GM18870 (cell line): ENCODE results near the gene EGFL8.
"Not testable (repeated sequence)": the region's sequence is repeated elsewhere in the genome, so short reads cannot be mapped to it uniquely, and the experiment has no call there.

Experiments
- ATAC-seq: cut with Tn5 transposase; IDR thresholded peaks from one replicate; pipeline ENCODE4 v1.9.1; 2021; ENCODE audit warnings: moderate library complexity; ENCODE audit not compliant: unreplicated experiment

EGFL8 gene

DNA sequence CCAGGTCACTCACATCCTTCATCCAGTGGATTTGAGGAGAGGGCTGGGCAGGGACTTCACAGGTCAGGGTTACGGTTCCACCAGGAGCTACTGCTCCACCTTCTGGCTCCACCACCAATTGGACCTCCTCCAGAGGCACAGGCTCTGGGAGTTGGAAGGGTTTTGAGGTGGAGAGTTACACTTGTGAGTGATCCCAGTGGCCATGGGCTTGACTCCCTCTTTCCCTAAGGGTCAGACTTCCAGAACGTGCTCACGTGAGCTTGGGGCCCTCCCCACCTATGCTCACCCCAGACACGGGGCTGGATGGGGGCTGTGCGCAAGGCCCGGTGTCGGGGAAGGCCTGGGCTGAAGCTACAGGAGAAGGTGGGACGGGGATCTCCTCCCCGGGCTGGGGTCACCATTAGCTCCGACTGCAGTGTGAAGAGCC lies 18.2 kb downstream of the EGFL8 start:
- ATAC-seq: no peak

DNA sequence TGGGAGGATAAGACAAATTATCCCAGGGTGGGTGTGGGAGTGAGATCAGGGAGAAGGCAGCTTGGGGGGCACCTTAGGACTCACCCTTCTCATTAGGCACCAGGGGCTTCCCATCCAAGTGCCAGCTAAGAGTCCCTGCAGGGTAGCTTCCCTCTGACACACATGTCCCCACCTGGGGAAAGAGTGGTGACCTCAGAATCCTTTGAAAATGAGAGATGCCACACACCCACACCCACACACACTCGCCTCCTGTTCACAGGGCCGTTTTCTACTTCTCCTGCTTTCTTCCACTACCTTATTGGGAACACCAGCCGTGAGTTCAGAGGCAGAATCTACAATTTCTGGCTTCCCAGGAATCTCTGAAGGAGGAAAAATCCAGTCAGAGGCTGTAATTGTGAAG lies 18.6 kb downstream of the EGFL8 start:
- no peak for ATAC-seq

DNA sequence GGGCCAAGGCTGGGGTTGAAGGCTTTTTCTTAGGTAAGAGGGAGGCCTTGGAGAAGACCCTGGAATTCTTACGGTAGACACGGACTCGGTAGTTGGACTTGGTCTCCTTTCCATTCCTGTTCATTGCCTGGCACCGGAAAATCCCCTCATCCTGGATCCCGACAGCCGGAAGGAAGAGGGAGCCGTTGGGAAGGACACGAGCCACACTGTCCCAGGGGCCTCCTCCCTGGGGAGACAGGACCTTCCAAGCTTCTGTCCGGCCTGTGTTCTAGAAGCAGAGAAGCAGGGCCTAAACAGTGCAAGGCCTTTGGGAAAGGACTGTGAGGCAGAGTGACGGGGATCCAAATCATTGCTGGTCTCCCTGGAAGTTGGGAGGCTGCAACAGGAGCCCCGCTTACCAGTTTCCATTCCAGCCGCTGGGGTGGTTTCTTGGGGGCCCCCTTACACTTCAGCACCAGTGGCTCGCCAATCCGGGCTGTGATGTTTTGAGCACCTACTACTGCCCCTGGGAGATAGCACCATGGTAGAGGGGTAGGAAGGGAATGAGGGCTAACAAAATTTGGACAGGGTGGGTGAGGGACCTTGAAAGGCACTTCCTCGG lies 19.2 kb downstream of the EGFL8 start:
- ATAC-seq: no peak

DNA sequence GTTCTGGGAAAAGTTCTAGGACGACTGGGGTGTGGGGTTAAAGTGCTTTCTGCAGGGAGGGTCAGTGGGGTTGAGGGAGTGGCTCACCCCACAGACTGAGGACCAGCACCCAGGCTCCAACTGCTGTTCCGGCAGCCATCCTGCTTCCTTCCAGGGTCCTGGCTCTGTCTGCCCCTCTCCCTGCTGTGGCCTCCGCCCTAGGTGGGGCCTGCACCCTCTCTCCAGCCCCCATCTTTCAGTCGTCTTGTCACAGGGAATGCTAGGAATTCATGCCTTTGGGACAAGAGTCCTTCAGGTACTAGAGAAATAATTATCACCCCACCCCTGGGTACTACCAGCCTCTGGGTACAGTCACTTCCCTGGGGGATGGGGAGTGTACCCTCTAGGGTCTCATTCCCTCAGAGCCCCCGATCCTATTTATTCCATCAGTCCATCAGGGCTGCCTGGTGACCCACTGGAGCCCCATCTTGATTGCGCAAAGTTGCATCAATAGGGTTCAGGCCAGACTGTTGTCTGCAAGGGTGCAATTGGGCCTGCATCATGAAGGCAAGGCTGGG lies 19.8 kb downstream of the EGFL8 start, which contains the start of gene AGER:
TSS of gene AGER (minus strand) at position 170 of the 557 bp plus-strand sequence. CDS start at position 139, 31 bp downstream.
- ATAC-seq: no peak

DNA sequence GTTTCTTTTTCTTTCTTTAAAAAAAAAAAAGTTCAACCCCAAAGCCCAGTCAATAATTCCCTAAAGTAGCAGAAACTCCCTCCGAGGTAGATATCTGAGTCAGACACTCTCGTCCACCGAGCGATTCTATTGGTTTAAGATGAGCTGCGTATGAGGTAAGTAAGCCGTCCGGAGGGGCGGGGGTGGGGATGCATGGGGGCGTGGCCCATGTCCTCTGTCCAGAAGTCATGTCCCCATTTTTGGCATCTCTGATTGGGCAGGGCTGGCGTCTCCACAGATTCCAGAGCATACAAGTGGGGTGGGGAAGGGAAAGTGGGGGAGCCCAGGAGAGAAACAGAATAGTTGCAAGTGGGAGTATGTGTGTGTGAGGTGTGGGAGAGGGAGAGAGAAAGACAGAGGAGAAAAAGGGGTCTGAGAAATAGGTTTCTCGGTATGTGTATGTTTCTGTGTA lies 21.3 kb downstream of the EGFL8 start:
- ATAC-seq: not testable (repeated sequence)

DNA sequence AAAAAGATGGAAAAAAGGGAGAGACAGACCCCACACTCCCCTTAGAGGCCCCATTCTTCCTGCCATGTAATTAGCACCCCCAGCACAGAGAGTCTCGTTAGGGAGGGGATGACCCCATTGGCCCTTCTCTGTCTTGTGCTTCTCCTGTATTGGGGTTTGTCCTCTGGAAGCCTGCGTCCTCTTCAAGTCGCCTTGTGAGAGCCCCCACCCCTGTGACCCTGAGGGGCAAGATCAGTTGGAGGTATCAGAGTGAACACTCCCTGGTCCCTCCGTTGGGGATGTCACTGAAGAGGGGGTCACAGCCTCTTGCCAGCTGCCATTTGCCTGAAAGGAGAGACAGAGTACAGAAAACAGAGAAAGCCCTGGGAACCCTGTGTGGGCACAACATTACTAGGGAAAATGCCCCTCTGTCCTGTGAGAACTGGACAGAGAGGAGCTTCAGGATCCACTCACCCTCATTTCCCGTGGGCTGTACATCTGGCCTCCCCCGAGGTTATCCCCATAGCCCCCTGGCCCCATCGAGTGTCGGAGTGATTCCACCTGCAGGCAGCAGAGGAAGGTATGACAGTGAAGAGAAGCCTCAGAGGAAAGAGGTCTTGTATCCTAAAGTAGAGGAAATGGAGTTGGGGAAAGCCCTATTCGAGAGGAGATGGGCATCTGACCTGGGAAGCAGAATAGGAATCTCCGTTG lies 21.9 kb downstream of the EGFL8 start:
- ATAC-seq: not testable (repeated sequence)

DNA sequence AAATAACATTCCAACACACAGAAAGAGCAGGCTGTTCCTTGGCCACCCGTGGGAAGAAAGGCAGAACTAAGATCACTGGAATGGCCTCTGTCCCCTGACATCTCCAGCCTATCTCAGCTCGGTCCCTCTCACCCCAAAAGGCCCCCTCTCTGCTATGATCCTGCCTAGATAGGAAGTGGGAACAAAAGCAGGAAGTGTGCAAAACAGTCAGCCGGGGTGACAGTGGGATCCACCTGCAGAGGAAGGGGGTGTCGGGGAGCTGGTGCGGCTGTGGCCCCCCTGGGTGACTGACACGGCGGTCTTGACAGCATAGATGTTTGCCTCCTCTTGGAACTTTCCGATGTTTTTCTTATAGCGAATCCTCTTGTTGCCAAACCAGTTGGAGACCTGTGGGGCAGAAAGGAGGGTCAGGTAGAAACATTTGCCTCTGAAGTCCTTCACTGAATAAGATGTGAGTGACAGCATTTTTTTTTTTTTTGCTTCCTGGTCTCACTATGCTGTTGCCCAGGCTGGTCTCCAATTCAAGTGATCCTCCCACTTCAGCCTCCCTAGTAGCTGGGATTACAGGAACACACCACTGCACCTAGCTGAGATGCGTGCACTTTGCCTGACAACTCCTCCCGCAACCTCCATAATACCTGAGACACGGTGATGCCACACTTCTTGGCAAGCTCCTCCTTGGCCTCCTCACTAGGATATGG lies 22.8 kb downstream of the EGFL8 start:
- ATAC-seq: no peak

DNA sequence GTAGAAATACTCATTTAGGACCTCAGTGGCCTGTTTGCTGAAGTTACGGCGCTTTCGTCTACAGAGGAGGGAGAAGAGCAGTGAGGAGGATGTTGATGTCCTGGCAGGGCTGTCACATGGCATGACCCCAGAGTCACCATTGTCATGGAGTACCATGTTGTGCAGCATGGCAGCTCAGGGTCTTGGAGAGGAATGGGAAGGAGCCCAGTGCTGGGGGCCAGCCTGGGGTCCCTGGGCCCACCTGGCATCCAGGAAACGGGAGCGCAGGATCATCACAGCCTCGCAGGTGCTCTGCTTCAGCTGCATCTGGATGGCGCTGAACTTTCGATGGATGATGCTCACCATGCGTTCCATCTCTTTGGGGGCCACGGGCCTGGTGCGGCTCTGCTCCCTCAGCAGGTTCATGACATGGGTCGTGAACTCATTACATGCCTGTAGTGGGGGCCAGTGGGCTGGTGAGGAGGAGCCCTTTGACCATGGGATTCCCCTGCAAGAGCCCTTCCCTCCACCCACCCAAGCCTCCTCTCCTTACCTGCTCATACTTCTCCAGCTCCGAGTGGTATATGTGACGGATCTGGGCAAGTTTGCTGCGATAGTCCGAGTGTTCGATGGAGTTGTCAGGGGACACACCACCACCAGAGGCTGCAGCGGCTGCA lies 23.5 kb downstream of the EGFL8 start:
- ATAC-seq: not testable (repeated sequence)

DNA sequence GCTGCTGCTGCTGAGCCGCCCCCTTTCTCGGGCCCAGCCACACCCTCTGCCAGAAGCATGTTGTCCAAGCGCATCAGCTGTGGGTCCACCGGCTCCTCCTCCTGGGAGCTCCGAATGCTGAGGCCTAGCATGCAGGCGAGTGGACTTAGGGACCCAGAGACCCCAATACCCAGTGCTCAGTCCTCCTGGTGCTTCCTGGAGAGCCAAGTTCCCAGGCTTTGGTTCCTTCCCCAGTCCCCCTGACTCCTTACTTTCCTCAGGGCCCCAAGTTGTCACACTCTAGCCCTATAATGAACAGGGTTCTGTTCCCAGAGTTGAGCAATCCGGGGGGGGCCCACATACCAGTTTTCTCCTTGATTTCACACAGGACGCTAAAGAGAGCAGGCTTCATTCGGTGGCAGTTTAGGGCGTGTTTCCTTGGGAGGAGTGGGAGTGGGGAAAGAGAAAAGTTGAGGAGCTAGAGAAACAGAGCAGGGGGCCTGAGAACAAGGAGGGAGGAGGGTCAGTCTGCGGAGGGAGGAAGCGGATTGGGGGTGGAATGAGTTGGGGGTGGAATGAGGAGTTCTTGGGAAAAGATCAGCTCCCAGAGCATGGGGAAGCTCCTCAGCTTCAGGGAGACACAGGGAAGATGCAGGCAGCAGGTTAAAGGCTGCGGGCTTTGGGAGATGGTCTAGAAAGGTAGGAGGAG lies 24.1 kb downstream of the EGFL8 start:
- no peak for ATAC-seq

DNA sequence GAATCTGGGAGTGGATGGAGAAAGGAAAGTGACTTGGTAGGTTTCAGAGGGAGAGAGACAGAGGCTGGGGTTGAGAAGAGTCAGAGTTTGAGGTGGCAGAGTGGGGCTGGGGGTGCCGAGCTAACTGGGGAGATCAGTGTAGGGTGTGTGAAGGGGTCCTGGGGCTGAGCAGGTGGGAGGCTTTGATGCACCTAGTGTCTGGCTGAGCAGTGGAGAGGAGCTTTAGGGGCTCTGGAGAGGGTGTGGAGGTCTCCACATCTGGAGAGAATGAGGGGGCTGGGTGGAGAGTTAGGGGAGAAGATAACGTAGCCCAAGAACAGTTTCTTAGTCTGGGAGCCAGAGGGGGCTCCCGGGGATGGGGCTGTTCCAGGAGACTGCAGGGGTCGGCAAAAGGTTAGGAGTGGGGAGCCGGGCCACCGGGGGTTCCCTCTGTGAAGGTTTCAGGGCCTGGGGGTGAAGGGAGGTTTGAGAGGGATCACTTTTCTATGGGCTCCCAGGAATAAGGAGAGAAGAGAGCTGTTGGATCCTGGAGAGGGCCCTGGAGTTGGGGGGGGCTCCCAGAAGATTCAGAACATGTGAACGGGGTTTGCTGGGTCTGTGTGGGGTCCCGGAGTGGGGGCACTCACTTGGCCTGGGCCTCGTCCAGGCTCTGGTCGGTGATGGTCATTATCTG lies 24.8 kb downstream of the EGFL8 start:
- no peak for ATAC-seq

DNA sequence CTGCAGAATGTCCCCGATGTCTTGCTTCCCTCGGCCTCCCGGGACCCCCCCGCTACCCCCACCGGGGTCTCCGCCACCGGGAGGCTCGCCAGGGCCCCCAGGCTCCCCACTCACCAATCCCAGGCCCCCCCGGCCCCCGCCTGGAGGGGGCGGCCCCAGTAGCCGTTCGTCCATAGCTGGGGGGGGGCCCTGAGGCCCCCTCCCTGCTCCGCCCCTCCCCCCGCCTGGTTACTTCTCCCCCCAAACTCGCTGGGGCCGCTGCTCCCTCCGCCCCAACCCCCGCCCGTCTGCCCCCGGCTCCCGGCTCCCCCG lies 25.3 kb downstream of the EGFL8 start:
- no peak for ATAC-seq

DNA sequence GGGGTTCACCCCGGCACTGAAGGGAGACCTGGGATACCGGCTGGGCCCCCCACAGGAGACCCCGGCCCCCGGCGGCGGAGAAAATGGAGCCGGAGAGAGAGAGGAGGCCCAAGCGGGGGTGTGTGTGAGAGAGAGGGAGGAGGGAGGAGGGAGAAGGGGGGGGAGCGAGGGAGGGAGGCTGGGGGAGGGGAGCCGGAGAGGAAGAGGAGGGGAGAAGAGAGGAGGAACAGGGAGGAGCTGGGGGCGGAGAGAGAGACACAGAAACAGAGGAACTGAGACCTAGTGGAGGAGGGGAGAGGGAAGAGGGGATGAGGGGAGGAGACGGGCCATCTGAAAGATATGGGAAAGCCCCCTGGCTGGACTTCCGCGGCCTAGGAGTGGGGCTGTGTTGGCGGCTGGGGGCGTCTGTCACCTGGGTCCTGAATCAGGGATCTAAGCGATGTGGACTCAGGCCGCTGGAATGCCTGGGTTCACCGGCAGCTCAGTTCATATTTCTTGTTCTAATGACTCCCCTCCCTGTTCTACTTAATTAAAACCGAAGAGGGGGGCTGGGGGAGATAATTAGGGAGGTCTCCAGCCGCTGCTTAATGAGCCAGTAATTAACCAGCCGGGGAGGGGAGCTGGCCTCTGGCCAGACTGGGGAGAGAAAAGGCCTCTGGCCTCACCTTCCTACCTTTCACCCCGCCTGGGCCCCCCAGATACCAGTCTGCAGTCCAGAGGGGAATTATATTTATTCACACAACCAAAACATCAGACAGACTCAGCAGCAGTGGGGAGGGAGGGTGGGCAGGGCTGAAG lies 25.9 kb downstream of the EGFL8 start, which contains the start of gene PBX2:
TSS of gene PBX2 (minus strand) at position 149 of the 798 bp plus-strand sequence. CDS start 287 bp downstream, outside the sequence.
- ATAC-seq: no peak

DNA sequence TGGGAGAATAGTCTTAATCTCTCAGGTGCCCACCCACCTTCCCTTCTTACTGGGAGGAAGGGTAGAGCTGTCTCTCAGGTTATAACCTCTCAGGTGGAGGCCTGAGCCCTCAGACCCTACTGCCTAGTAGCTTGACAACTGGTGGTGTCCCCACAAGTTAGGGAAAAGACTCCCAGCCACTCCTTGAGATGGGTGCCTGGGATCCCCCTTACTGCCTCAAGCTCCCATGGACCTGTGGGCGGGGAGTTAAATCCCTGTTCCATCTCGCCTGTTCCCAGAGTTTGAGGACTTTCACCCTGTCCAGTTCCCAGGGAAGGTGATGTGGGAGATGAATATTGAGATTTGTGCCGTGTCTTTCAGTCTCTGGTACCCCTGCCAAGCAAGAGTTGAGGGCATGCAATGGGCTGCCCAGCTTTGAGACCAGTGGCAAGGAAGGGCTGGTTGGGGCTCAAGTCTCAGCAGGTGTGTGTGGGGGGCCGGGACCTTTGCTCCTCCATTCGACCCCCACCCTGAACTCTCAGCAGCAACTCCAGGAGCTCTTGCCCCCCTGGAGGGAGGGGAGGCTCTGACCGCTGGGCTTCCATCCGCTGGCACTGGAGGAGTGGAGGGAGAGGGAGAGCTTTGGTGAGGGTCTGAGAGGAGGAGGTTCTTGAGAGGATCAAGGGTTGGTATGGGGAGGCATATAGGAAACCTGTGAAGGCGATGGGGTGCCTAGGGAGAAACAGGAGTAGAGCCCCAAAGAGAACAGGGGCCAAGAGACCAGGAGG lies 26.7 kb downstream of the EGFL8 start:
- no peak for ATAC-seq

DNA sequence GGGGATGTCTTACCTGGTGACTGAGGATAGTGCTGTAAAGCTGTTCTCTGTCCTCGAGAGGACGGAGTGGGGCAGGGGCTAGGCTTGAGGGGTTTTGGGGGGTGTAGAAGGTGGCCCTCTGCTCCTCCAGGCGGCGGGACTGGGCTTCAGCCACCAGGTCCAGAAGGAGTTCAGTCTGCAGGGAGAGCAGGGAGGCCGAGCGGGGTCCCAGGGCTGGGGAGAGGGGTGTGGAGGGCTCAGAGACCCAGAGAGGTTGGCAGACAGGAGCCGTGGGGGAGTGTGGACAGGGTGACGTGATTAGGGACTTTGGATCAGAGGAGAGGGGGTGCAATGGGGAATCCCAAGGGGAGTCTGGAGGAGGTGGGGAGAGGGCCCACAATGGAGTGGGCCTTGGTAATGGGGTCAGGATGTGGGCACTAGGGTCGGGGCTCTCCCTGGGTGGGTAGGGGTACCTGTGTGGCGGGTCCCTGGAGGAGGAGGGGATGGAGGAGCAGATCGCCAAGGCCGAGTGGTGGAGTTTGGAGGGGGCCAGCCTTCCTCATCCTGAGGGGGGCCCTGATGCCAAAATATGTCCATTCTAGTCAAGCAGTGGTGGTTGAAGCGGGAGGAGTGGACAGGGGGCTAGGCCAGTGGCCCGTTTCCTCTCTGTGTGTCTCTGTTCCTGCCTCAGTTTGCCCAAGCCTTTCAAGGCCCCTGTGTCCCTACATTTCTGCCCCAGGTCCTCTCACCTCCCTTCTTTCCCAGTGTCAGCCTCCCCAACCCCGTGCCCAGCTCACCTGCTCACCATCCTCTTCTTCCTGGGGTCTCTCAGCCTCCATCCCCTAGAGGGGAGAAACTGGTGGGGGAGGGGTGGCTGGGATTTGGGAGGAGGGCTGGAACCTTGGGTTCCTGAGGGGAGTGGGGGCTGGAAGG lies 27.6 kb downstream of the EGFL8 start:
- no peak for ATAC-seq

DNA sequence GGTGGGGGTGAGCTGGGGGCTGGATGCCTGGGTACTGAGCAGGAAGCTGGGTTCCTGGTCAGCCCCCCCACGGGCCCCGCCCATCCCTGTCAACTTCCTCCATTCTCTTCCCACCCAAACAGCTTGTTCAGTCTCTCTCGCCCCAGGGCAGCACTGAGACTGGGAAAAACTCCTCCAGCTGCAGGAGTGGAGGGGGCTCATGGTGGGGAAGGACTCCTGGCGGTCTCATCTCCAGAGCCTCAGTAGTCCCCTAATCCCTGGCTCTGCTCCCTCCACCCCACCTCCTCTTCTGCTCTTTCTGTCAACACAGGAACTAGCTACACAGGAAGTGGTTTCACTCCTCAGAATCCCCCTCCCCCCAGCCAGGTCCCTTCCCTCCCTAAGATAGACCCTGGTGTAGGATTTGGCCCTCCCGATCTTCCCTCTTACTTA lies 28.2 kb downstream of the EGFL8 start, which contains the start of gene GPSM3:
TSS of gene GPSM3 (minus strand) at position 36 of the 432 bp plus-strand sequence. CDS start 130 bp downstream, outside the sequence.
- no peak for ATAC-seq

DNA sequence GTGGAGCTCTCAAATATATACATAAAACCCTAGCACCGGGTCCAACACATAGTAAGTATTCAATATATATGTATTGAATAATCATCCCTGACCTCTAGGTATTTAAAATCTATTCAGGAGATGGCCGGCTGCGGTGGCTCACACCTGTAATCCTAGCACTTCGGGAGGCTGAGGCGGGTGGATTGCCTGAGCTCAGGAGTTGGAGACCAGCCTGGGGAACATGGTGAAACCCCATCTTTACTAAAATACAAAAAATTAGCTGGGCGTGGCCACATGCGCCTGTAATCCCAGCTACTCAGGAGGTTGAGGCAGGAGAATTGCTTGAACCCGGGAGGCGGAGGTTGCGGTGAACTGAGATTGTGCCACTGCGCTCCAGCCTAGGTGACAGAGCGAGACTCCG lies 28.7 kb downstream of the EGFL8 start:
- ATAC-seq: not testable (repeated sequence)

DNA sequence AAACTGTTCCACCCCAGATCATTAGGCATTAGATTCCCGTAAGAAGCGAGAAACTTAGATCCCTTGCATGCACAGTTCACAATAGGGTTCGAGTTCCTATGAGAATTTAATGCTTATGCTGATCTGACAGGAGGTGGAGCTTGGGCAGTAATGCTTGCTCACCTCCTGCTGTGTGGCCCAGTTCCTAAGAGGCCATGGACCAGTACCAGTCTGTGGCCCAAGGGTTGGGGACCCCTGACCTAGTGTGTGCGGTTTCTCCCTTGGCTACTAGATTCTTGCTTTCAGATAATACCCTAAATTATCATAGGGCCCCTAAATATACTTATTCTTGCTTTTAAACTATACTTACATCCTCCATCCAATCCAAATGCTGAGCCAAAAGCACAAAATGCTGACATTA lies 30.0 kb downstream of the EGFL8 start:
- ATAC-seq: no peak
